ENCODE measurements around the gene MKNK1. TPM values are rescaled to one million over a fixed set of nuclear protein-coding genes. Genes with fewer than 3 reads are reported as not detected.

The MKNK1 gene
- total RNA-seq, 1 donor from 2014 or later = 58.4 TPM

- no peak for TF ChIP-seq CTCF (IDR thresholded peaks at IDR 0.05; ENCODE audit: partially characterized antibody, unreplicated experiment)
Observed at GRCh38 chr1:46619656-46620258, 15.7 kb upstream of the MKNK1 start.

GRCh38 chr1:46618754-46619415 is 14.8 kb upstream of the MKNK1 start:
- Mint-ChIP-seq H3K4me3 (ENCODE audit: unreplicated experiment) (no peak overlapping the region), H3K27me3 (ENCODE audit: unreplicated experiment) (peaks cover 15% of the 10 kb centered on the region), H3K36me3 (ENCODE audit: unreplicated experiment) (no peaks in the 10 kb centered on the region), H3K9me3 (ENCODE audit: unreplicated experiment) (peaks cover 6% of the 10 kb centered on the region), H3K27ac (ENCODE audit: unreplicated experiment) (no peak overlapping the region), H3K4me1 (ENCODE audit: low read depth, unreplicated experiment) (peaks cover 8% of the 10 kb centered on the region)
- no peak for DNase-seq
- TF ChIP-seq CTCF (IDR thresholded peaks at IDR 0.05; ENCODE audit: partially characterized antibody, unreplicated experiment) = no peak

More at GRCh38 chr1:46619656-46620258, 15.7 kb upstream of the MKNK1 start:
- H3K27ac Mint-ChIP-seq (ENCODE audit: unreplicated experiment) = no peak overlapping the region
- no peaks in the 10 kb centered on the region for H3K36me3 Mint-ChIP-seq (ENCODE audit: unreplicated experiment)
- peaks cover 5% of the 10 kb centered on the region for H3K9me3 Mint-ChIP-seq (ENCODE audit: unreplicated experiment)
- H3K4me1 Mint-ChIP-seq (ENCODE audit: low read depth, unreplicated experiment) = peaks cover 8% of the 10 kb centered on the region
- no peak for DNase-seq
- no peak overlapping the region for H3K4me3 Mint-ChIP-seq (ENCODE audit: unreplicated experiment)
- H3K27me3 Mint-ChIP-seq (ENCODE audit: unreplicated experiment) = peaks cover 15% of the 10 kb centered on the region

- no peak for TF ChIP-seq CTCF (IDR thresholded peaks at IDR 0.05; ENCODE audit: partially characterized antibody, unreplicated experiment)
- DNase-seq = no peak
- peaks cover 6% of the 10 kb centered on the region for H3K9me3 Mint-ChIP-seq (ENCODE audit: unreplicated experiment)
- no peak overlapping the region for H3K4me3 Mint-ChIP-seq (ENCODE audit: unreplicated experiment)
- peaks cover 6% of the 10 kb centered on the region for H3K4me1 Mint-ChIP-seq (ENCODE audit: low read depth, unreplicated experiment)
- H3K27ac Mint-ChIP-seq (ENCODE audit: unreplicated experiment) = no peak overlapping the region
- H3K27me3 Mint-ChIP-seq (ENCODE audit: unreplicated experiment) = peaks cover 15% of the 10 kb centered on the region
- H3K36me3 Mint-ChIP-seq (ENCODE audit: unreplicated experiment) = no peaks in the 10 kb centered on the region
Observed at GRCh38 chr1:46617833-46618232, 13.8 kb upstream of the MKNK1 start.

- Mint-ChIP-seq H3K36me3 (ENCODE audit: unreplicated experiment) (no peaks in the 10 kb centered on the region), H3K27me3 (ENCODE audit: unreplicated experiment) (peaks cover 15% of the 10 kb centered on the region), H3K27ac (ENCODE audit: unreplicated experiment) (no peak overlapping the region), H3K4me3 (ENCODE audit: unreplicated experiment) (peak overlapping the region; percentile 86), H3K4me1 (ENCODE audit: low read depth, unreplicated experiment) (peaks cover 6% of the 10 kb centered on the region), H3K9me3 (ENCODE audit: unreplicated experiment) (peaks cover 9% of the 10 kb centered on the region)
- DNase-seq = no peak
- no peak for TF ChIP-seq CTCF (IDR thresholded peaks at IDR 0.05; ENCODE audit: partially characterized antibody, unreplicated experiment)
Observed at GRCh38 chr1:46617108-46617800, 13.2 kb upstream of the MKNK1 start.
